ENCODE measurements around the gene INPP5D.
"Not testable (repeated sequence)": the region's sequence is repeated elsewhere in the genome, so short reads cannot be mapped to it uniquely, and the experiment has no call there.

DNA sequence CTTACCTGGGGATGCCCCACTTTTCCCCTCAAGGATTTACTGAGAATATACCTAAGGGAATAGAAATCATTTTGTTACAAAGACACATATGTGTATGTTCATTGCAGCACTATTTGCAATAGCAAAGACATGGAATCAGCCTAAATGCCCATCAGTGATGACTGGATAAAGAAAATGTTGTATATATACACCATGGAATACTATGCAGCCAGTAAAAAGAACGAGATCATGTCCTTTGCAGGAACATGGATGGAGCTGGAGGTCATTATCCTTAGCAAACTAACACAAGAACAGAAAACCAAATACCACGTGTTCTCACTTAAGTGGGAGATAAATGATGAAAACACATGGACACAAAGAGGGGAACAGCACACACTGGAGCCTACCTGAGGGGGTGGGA is 63.4 kb downstream of the INPP5D start:
- not testable (repeated sequence) for TF ChIP-seq EP300 (IDR thresholded peaks at IDR 0.05; ENCODE audit: low read depth); POLR2A (IDR thresholded peaks at IDR 0.05); POLR2AphosphoS5 (IDR thresholded peaks at IDR 0.05)
- TF ChIP-seq, protein P1, sequence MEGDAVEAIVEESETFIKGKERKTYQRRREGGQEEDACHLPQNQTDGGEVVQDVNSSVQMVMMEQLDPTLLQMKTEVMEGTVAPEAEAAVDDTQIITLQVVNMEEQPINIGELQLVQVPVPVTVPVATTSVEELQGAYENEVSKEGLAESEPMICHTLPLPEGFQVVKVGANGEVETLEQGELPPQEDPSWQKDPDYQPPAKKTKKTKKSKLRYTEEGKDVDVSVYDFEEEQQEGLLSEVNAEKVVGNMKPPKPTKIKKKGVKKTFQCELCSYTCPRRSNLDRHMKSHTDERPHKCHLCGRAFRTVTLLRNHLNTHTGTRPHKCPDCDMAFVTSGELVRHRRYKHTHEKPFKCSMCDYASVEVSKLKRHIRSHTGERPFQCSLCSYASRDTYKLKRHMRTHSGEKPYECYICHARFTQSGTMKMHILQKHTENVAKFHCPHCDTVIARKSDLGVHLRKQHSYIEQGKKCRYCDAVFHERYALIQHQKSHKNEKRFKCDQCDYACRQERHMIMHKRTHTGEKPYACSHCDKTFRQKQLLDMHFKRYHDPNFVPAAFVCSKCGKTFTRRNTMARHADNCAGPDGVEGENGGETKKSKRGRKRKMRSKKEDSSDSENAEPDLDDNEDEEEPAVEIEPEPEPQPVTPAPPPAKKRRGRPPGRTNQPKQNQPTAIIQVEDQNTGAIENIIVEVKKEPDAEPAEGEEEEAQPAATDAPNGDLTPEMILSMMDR (IDR thresholded peaks at IDR 0.05): not testable (repeated sequence)

All from transverse colon (tissue), 4 donors.